ENCODE measurements around the gene ANGPTL8.

Gene ANGPTL8

GRCh38 chr19:11281356-11282049, 42.1 kb downstream of the ANGPTL8 start:
- H3K4me3 ChIP-seq (ENCODE audit: low read depth, low read length) = no peak overlapping the region
- TF ChIP-seq CTCF (IDR thresholded peaks at IDR 0.05; ENCODE audit: low read depth, low read length) = no peak
- in situ Hi-C loops (cut with HindIII; ENCODE audit: low sequenced_read_pairs) = no loop called here
- no peak for DNase-seq (ENCODE audit: low read depth, low spot score)

- in situ Hi-C loops (cut with HindIII; ENCODE audit: low sequenced_read_pairs) = no loop called here
- no peak overlapping the region for H3K4me3 ChIP-seq (ENCODE audit: low read depth, low read length)
- no peak for TF ChIP-seq CTCF (IDR thresholded peaks at IDR 0.05; ENCODE audit: low read depth, low read length)
- peak; percentile 35 for DNase-seq (ENCODE audit: low read depth, low spot score)
Measured at GRCh38 chr19:11284515-11284914, 45.1 kb downstream of the ANGPTL8 start.

- in situ Hi-C loops (cut with HindIII; ENCODE audit: low sequenced_read_pairs) = no loop called here
- DNase-seq (ENCODE audit: low read depth, low spot score) = peak; percentile 19
- TF ChIP-seq CTCF (IDR thresholded peaks at IDR 0.05; ENCODE audit: low read depth, low read length) = peak; percentile 5
- H3K4me3 ChIP-seq (ENCODE audit: low read depth, low read length) = no peak overlapping the region
Measured at GRCh38 chr19:11286312-11286974, 47.0 kb downstream of the ANGPTL8 start.

- in situ Hi-C loops (cut with HindIII; ENCODE audit: low sequenced_read_pairs) = no loop called here
- peak; percentile 33 for DNase-seq (ENCODE audit: low read depth, low spot score)
- TF ChIP-seq CTCF (IDR thresholded peaks at IDR 0.05; ENCODE audit: low read depth, low read length) = peak; percentile 71
- H3K4me3 ChIP-seq (ENCODE audit: low read depth, low read length) = no peak overlapping the region
Measured at GRCh38 chr19:11288349-11288748, 48.9 kb downstream of the ANGPTL8 start.

GRCh38 chr19:11290256-11290655, 50.8 kb downstream of the ANGPTL8 start:
- no peak overlapping the region for H3K4me3 ChIP-seq (ENCODE audit: low read depth, low read length)
- TF ChIP-seq CTCF (IDR thresholded peaks at IDR 0.05; ENCODE audit: low read depth, low read length) = no peak
- in situ Hi-C loops (cut with HindIII; ENCODE audit: low sequenced_read_pairs) = no loop called here
- no peak for DNase-seq (ENCODE audit: low read depth, low spot score)

GRCh38 chr19:11291415-11291814, 52.0 kb downstream of the ANGPTL8 start:
- in situ Hi-C loops (cut with HindIII; ENCODE audit: low sequenced_read_pairs) = no loop called here
- TF ChIP-seq CTCF (IDR thresholded peaks at IDR 0.05; ENCODE audit: low read depth, low read length) = no peak
- DNase-seq (ENCODE audit: low read depth, low spot score) = no peak
- no peak overlapping the region for H3K4me3 ChIP-seq (ENCODE audit: low read depth, low read length)

All from astrocyte of the spinal cord (primary cell).